Immature natural killer cell (primary cell): ENCODE data around the gene TBP. TPM values are rescaled to one million over a fixed set of nuclear protein-coding genes. Genes with fewer than 3 reads are reported as not detected.
A peak's percentile ranks its signal among the peaks of the same experiment; 100 is the strongest.
"Not testable (repeated sequence)": the region's sequence is repeated elsewhere in the genome, so short reads cannot be mapped to it uniquely, and the experiment has no call there.

Experiments used
- DNase-seq, 3 donors: peaks; one replicate each; pipeline ENCODE4 v3.0.0; 2022; ENCODE audit warnings: mixed read lengths in 1 of 3
- H3K27ac Mint-ChIP-seq, 6 donors: one replicate each; pipeline ENCODE4 v1.8.0; 2020; ENCODE audit warnings: mixed read lengths in 6 of 6, mild to moderate bottlenecking in 5 of 6, inconsistent platforms in 4 of 6, moderate library complexity in 3 of 6
- H3K27me3 Mint-ChIP-seq, 3 donors: one replicate each; pipeline ENCODE4 v1.8.0; 2020 to 2021; ENCODE audit warnings: low read depth in 3 of 3, mild to moderate bottlenecking in 3 of 3, mixed read lengths in 3 of 3, moderate library complexity in 3 of 3, inconsistent platforms in 1 of 3
- H3K36me3 Mint-ChIP-seq, 3 donors: one replicate each; pipeline ENCODE4 v1.8.0; 2020; ENCODE audit warnings: mixed read lengths in 3 of 3, inconsistent platforms in 2 of 3, mild to moderate bottlenecking in 2 of 3
- H3K4me1 Mint-ChIP-seq, 2 donors: one replicate each; pipeline ENCODE4 v1.8.0; 2020; ENCODE audit warnings: inconsistent platforms in 2 of 2, mild to moderate bottlenecking in 2 of 2, mixed read lengths in 2 of 2, moderate library complexity in 1 of 2
- H3K4me3 Mint-ChIP-seq, 5 donors: one replicate each; pipeline ENCODE4 v1.8.0; 2020; ENCODE audit warnings: mild to moderate bottlenecking in 5 of 5, mixed read lengths in 5 of 5, inconsistent platforms in 3 of 5, moderate library complexity in 3 of 5
- H3K9me3 Mint-ChIP-seq, 6 donors: one replicate each; pipeline ENCODE4 v1.8.0; 2020; ENCODE audit warnings: mild to moderate bottlenecking in 6 of 6, mixed read lengths in 6 of 6, inconsistent platforms in 4 of 6, moderate library complexity in 3 of 6
- polyA plus RNA-seq, 3 donors: library from polyadenylated mRNA; unstranded; fragments of 300-500 nt; fragmentation: Illumina TruSeq; gene quantifications; one replicate each; pipeline ENCODE4 v1.2.3, GENCODE V29; 2021

Gene TBP
- polyA plus RNA-seq, 3 donors from 2014 or later = 9.4 to 19.8 (median 10.3) TPM

GRCh38 chr6:170523256-170524171 lies 30.7 kb upstream of the TBP start:
- H3K4me3 Mint-ChIP-seq = peak overlapping the region in 2 of 5 donors; percentile 51 to 73
- H3K4me1 Mint-ChIP-seq = peaks cover 19 to 31% of the 10 kb centered on the region in 2 donors
- peak; percentile 48 to 62 (median 58) for DNase-seq
- peaks cover 0 to 6% (median 0%) of the 10 kb centered on the region in 3 donors for H3K36me3 Mint-ChIP-seq
- peak overlapping the region in 2 of 6 donors; percentile 29 to 58 for H3K27ac Mint-ChIP-seq
- peaks cover 13 to 18% (median 16%) of the 10 kb centered on the region in 3 donors for H3K27me3 Mint-ChIP-seq
- H3K9me3 Mint-ChIP-seq = no peaks in the 10 kb centered on the region

GRCh38 chr6:170524172-170524502 lies 30.0 kb upstream of the TBP start:
- no peak for DNase-seq
- Mint-ChIP-seq H3K27ac (peak overlapping the region in 1 of 6 donors; percentile 9), H3K9me3 (no peaks in the 10 kb centered on the region), H3K27me3 (peaks cover 13 to 18% (median 16%) of the 10 kb centered on the region in 3 donors), H3K4me3 (no peak overlapping the region), H3K36me3 (peaks cover 0 to 6% (median 0%) of the 10 kb centered on the region in 3 donors), H3K4me1 (peaks cover 19 to 31% of the 10 kb centered on the region in 2 donors)

GRCh38 chr6:170525795-170526194 lies 28.4 kb upstream of the TBP start:
- DNase-seq = no peak
- Mint-ChIP-seq H3K4me3 (no peak overlapping the region), H3K27me3 (peaks cover 2 to 14% (median 9%) of the 10 kb centered on the region in 3 donors), H3K36me3 (peaks cover 0 to 3% (median 0%) of the 10 kb centered on the region in 3 donors), H3K27ac (no peak overlapping the region), H3K9me3 (no peaks in the 10 kb centered on the region), H3K4me1 (peaks cover 20 to 31% of the 10 kb centered on the region in 2 donors)

- not testable (repeated sequence) for H3K4me3 Mint-ChIP-seq
Measured at GRCh38 chr6:170527995-170528394, 26.2 kb upstream of the TBP start.

GRCh38 chr6:170529839-170530469 lies 24.2 kb upstream of the TBP start:
- Mint-ChIP-seq H3K4me1 (peaks cover 0 to 1% of the 10 kb centered on the region in 2 donors), H3K27ac (no peak overlapping the region), H3K9me3 (no peaks in the 10 kb centered on the region), H3K4me3 (no peak overlapping the region), H3K27me3 (peaks cover 0 to 4% (median 1%) of the 10 kb centered on the region in 3 donors), H3K36me3 (peaks cover 6 to 19% (median 7%) of the 10 kb centered on the region in 3 donors)
- peak; percentile 59 to 69 (median 66) for DNase-seq

More at GRCh38 chr6:170527995-170528394, 26.2 kb upstream of the TBP start:
- DNase-seq, H3K36me3 Mint-ChIP-seq, H3K27ac Mint-ChIP-seq, H3K27me3 Mint-ChIP-seq, H3K9me3 Mint-ChIP-seq: not testable (repeated sequence)
- H3K4me1 Mint-ChIP-seq = peaks cover 13% of the 10 kb centered on the region in 2 donors

GRCh38 chr6:170532867-170533488 lies 21.2 kb upstream of the TBP start:
- Mint-ChIP-seq H3K9me3 (no peaks in the 10 kb centered on the region), H3K36me3 (peaks cover 14 to 48% (median 32%) of the 10 kb centered on the region in 3 donors), H3K27ac (no peak overlapping the region), H3K4me3 (no peak overlapping the region), H3K4me1 (peaks cover 0 to 1% of the 10 kb centered on the region in 2 donors), H3K27me3 (no peaks in the 10 kb centered on the region)
- no peak for DNase-seq

- no peak overlapping the region for H3K27ac Mint-ChIP-seq
- H3K36me3 Mint-ChIP-seq = peaks cover 14 to 49% (median 32%) of the 10 kb centered on the region in 3 donors
- no peak overlapping the region for H3K4me3 Mint-ChIP-seq
- DNase-seq = no peak
- H3K4me1 Mint-ChIP-seq = peaks cover 1 to 3% of the 10 kb centered on the region in 2 donors
- peaks cover 0 to 3% (median 0%) of the 10 kb centered on the region in 3 donors for H3K27me3 Mint-ChIP-seq
- no peaks in the 10 kb centered on the region for H3K9me3 Mint-ChIP-seq
Measured at GRCh38 chr6:170533792-170534191, 20.4 kb upstream of the TBP start.

- H3K27ac Mint-ChIP-seq = no peak overlapping the region
- H3K4me3 Mint-ChIP-seq = no peak overlapping the region
Measured at GRCh38 chr6:170535004-170535403, 19.2 kb upstream of the TBP start.

GRCh38 chr6:170536671-170537070 lies 17.5 kb upstream of the TBP start:
- no peak overlapping the region for H3K4me3 Mint-ChIP-seq
- H3K36me3 Mint-ChIP-seq = peaks cover 19 to 62% (median 38%) of the 10 kb centered on the region in 3 donors
- H3K27me3 Mint-ChIP-seq = peaks cover 0 to 3% (median 0%) of the 10 kb centered on the region in 3 donors
- DNase-seq = no peak
- H3K27ac Mint-ChIP-seq = peak overlapping the region in 1 of 6 donors; percentile 26
- peaks cover 7 to 31% of the 10 kb centered on the region in 2 donors for H3K4me1 Mint-ChIP-seq
- H3K9me3 Mint-ChIP-seq = no peaks in the 10 kb centered on the region

More at GRCh38 chr6:170535004-170535403, 19.2 kb upstream of the TBP start:
- H3K4me1 Mint-ChIP-seq = peaks cover 2 to 15% of the 10 kb centered on the region in 2 donors
- peaks cover 19 to 51% (median 34%) of the 10 kb centered on the region in 3 donors for H3K36me3 Mint-ChIP-seq
- peaks cover 0 to 3% (median 0%) of the 10 kb centered on the region in 3 donors for H3K27me3 Mint-ChIP-seq
- DNase-seq = no peak
- H3K9me3 Mint-ChIP-seq = no peaks in the 10 kb centered on the region

- H3K4me1 Mint-ChIP-seq = peaks cover 7 to 31% of the 10 kb centered on the region in 2 donors
- peaks cover 19 to 62% (median 38%) of the 10 kb centered on the region in 3 donors for H3K36me3 Mint-ChIP-seq
- no peak overlapping the region for H3K27ac Mint-ChIP-seq
- H3K4me3 Mint-ChIP-seq = no peak overlapping the region
- no peak for DNase-seq
- no peaks in the 10 kb centered on the region for H3K9me3 Mint-ChIP-seq
- peaks cover 0 to 3% (median 0%) of the 10 kb centered on the region in 3 donors for H3K27me3 Mint-ChIP-seq
Measured at GRCh38 chr6:170537329-170537728, 16.8 kb upstream of the TBP start.

- peaks cover 8 to 31% of the 10 kb centered on the region in 2 donors for H3K4me1 Mint-ChIP-seq
- no peaks in the 10 kb centered on the region for H3K9me3 Mint-ChIP-seq
- H3K4me3 Mint-ChIP-seq = no peak overlapping the region
- no peak overlapping the region for H3K27ac Mint-ChIP-seq
- no peak for DNase-seq
- peaks cover 10 to 50% (median 28%) of the 10 kb centered on the region in 3 donors for H3K36me3 Mint-ChIP-seq
- H3K27me3 Mint-ChIP-seq = peaks cover 0 to 3% (median 0%) of the 10 kb centered on the region in 3 donors
Measured at GRCh38 chr6:170542031-170542719, 12.0 kb upstream of the TBP start.

GRCh38 chr6:170545405-170545804 lies 8.8 kb upstream of the TBP start:
- H3K4me3 Mint-ChIP-seq = no peak overlapping the region
- no peaks in the 10 kb centered on the region for H3K9me3 Mint-ChIP-seq
- peaks cover 8 to 46% (median 26%) of the 10 kb centered on the region in 3 donors for H3K36me3 Mint-ChIP-seq
- H3K4me1 Mint-ChIP-seq = peaks cover 12 to 20% of the 10 kb centered on the region in 2 donors
- no peak for DNase-seq
- peaks cover 0 to 2% (median 0%) of the 10 kb centered on the region in 3 donors for H3K27me3 Mint-ChIP-seq
- H3K27ac Mint-ChIP-seq = no peak overlapping the region
